ENCODE data around the gene AMFR.

DNA sequence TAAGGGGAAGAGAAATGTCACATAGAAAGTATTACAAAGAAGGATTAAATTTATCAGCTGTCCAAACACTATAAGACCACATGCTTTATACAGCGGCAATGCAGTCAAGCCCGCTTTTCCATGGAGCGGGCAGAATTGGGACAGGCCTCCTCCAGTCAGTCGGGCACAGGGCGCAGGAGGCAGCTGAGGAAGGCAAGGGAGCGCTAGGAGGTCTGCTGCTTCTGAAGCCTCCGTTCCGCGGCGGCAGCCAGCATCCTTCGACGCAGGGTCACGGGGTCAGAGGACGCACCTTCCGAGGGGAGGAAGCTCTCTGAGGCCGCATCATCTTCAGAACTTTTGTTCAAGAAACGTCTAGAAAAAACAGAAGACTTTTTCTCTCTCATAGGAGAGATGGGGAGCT, 62.6 kb downstream of the AMFR start:
- TF ChIP-seq SIN3A (IDR thresholded peaks at IDR 0.05; ENCODE audit: borderline replicate concordance, insufficient read depth, low read length) (no peak), TAF1 (IDR thresholded peaks at IDR 0.05; ENCODE audit: borderline replicate concordance, insufficient read depth, low read length) (no peak), FOXP2 (optimal IDR thresholded peaks at IDR 0.05; ENCODE audit: borderline replicate concordance, extremely low read depth, extremely low read length, insufficient read depth) (no peak)
- TF ChIP-seq, protein P1, sequence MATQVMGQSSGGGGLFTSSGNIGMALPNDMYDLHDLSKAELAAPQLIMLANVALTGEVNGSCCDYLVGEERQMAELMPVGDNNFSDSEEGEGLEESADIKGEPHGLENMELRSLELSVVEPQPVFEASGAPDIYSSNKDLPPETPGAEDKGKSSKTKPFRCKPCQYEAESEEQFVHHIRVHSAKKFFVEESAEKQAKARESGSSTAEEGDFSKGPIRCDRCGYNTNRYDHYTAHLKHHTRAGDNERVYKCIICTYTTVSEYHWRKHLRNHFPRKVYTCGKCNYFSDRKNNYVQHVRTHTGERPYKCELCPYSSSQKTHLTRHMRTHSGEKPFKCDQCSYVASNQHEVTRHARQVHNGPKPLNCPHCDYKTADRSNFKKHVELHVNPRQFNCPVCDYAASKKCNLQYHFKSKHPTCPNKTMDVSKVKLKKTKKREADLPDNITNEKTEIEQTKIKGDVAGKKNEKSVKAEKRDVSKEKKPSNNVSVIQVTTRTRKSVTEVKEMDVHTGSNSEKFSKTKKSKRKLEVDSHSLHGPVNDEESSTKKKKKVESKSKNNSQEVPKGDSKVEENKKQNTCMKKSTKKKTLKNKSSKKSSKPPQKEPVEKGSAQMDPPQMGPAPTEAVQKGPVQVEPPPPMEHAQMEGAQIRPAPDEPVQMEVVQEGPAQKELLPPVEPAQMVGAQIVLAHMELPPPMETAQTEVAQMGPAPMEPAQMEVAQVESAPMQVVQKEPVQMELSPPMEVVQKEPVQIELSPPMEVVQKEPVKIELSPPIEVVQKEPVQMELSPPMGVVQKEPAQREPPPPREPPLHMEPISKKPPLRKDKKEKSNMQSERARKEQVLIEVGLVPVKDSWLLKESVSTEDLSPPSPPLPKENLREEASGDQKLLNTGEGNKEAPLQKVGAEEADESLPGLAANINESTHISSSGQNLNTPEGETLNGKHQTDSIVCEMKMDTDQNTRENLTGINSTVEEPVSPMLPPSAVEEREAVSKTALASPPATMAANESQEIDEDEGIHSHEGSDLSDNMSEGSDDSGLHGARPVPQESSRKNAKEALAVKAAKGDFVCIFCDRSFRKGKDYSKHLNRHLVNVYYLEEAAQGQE (IDR thresholded peaks at IDR 0.05; ENCODE audit: insufficient read depth in 1 of 2, low read depth in 2 of 2, low read length in 2 of 2) = no peak
